HG02571 (cell line): ENCODE data around the gene VAMP2.

ENCODE experiments used
- ATAC-seq: cut with Tn5 transposase; IDR thresholded peaks from one replicate; pipeline ENCODE4 v1.9.1; 2021; ENCODE audit warnings: mild to moderate bottlenecking, moderate library complexity; ENCODE audit not compliant: unreplicated experiment

VAMP2 gene

GRCh38 chr17:8162233-8162996 is at the start of gene VAMP2:
Gene VAMP2, minus strand, starts transcription at chr17:8162948. Its CDS starts 69 bp downstream, at chr17:8162879.
- peak; percentile 50 for ATAC-seq

GRCh38 chr17:8210761-8211458 is 48.2 kb upstream of the VAMP2 start:
- ATAC-seq = no peak

GRCh38 chr17:8209907-8210760 is 47.4 kb upstream of the VAMP2 start, which contains the start of gene AURKB:
Gene AURKB, minus strand, starts transcription at chr17:8210575. Its CDS starts 351 bp downstream, at chr17:8210224.
- ATAC-seq = peak; percentile 78

GRCh38 chr17:8206536-8206935 is 43.8 kb upstream of the VAMP2 start:
- no peak for ATAC-seq

- no peak for ATAC-seq
Observed at GRCh38 chr17:8204761-8205555, 42.2 kb upstream of the VAMP2 start.

GRCh38 chr17:8192070-8192815 is 29.5 kb upstream of the VAMP2 start:
- no peak for ATAC-seq

GRCh38 chr17:8190506-8190905 is 27.8 kb upstream of the VAMP2 start:
- no peak for ATAC-seq

- ATAC-seq = peak; percentile 42
Observed at GRCh38 chr17:8189711-8190477, 27.1 kb upstream of the VAMP2 start, which contains the start of gene BORCS6. Gene BORCS6, minus strand, starts transcription at chr17:8190180. Its CDS starts 40 bp downstream, at chr17:8190140.

GRCh38 chr17:8189041-8189710 is 26.4 kb upstream of the VAMP2 start:
- ATAC-seq = no peak

GRCh38 chr17:8188263-8188839 is 25.6 kb upstream of the VAMP2 start:
- no peak for ATAC-seq

GRCh38 chr17:8187517-8188262 is 24.9 kb upstream of the VAMP2 start:
- ATAC-seq = peak; percentile 23

- ATAC-seq = peak; percentile 25
Observed at GRCh38 chr17:8186787-8187516, 24.2 kb upstream of the VAMP2 start.

- ATAC-seq = no peak
Observed at GRCh38 chr17:8186446-8186786, 23.7 kb upstream of the VAMP2 start.

GRCh38 chr17:8185582-8186445 is 23.1 kb upstream of the VAMP2 start:
- ATAC-seq = no peak

- no peak for ATAC-seq
Observed at GRCh38 chr17:8176998-8177731, 14.4 kb upstream of the VAMP2 start.
